ENCODE results near the gene ACD.
"Not testable (repeated sequence)": the region's sequence is repeated elsewhere in the genome, so short reads cannot be mapped to it uniquely, and the experiment has no call there.

The ACD gene

DNA sequence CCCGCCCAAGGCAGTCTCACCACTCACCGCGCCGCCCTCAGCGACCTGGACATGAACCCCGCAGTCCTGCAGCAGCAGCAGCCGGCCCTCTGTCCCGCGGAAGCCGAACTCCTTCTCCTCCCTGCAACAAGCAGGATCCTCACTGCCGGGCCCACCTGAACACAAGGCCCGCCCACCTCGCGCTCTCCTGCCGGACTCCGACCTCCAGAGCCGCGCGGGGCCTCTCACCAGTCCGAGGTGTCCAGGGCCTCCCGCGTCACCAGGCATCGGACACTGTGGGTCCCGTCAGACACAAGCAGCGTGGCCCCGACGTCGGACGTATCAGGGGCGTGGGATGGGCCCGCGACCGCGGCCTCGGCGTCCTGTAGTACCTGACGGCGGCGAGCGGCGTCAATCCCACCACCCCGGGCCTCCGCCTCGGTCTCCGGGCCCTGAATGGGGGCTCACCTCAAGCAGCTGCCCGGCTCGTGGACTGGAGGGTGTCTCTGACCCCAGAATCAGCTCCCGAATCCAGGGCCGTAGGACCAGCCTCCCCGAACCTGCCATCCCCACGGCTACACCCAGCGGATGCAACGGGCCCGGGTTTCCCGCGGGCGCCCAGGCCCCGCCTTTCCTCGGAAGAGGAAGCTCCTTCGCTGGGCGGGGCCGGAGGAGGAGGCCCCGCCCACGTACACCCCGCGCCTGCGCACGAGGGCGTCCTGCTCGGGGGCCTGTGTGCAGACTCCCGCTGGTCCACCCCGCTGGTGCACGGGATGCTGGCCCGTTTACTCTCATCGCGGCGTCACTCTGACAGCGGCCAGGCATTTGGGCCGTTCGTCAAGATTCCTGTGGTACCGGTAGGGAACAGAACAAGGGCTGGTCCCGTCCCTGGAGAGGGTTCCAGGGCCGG lies at the start of gene ACD:
TSS of gene ACD (minus strand) at position 586 of the 889 bp plus-strand sequence. CDS start at position 546, 40 bp downstream.
- peak; percentile 90 for DNase-seq

DNA sequence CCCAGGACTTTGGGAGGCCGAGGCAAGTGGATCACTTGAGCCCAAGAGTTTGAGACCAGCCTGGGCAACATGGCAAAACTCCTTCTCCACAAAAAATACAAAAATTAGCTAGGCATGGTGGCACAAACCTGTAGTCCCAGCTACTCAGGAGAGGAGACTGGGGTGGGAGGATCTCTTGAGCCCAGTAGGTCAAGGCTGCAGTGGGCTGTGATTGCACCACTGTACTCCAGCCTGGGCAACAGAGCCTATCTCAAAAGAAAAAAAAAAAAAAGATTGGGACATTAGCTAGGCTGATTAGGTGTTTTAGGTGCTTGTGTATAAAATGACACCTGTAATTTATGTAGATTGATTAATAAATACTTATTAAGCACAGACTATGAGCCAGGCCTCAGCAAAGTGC lies 49.0 kb upstream of the ACD start:
- DNase-seq, result no peak

DNA sequence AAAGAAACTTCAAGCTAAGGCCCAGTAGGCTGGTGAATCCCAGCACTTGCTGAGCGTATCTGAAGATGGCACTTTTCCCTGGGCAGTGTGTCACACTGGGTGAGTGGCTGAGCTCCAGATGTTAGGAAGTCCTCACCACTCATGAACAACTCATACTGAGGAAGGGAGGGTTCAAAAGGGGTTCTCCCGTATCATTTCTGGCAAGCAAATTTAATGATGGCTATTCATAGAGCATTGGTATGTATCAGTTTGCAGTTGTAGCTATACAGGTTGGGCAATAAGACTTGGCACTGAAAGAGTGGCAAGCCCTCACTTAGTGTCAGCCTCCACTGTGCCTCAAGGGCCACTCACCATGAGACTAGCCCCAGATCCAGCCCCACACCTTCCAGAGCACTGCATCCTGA lies 48.3 kb upstream of the ACD start:
- no peak for DNase-seq

DNA sequence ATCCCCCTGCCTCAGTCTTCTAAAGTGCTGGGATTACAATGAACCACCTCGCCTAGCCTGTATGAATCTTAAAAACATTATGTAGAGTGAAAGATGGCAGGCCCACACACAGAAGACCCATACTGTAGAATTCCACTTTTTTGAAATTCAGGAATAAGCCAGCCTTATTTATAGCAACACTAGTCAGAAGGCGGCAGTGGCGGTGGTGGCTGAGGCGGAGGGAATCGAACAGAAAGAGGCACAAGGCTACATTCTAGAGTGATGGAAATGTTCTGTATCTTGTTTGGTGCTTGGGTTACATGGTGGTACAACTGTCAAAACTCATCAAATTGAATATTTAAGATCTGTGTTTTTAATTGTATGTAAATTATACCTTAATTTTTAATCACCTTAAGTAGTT lies 47.7 kb upstream of the ACD start:
- no peak for DNase-seq

DNA sequence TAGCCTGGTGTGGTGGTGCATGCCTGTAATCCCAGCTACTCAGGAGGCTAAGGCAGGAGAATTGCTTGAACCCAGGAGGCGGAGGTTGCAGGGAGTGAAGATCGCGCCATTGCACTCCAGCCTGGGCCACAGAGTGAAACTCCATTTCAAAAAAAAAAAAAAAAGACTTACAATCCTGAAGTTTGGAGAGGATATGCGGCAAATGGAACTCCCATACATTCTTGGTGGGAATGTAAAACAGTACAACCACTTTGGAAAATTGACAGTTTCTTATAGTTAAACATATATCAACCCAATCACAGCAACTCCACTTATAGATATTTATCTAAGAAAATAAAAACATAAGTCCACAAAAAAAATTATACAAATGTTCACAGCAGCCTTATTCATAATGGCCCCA lies 47.1 kb upstream of the ACD start:
- no peak for DNase-seq

DNA sequence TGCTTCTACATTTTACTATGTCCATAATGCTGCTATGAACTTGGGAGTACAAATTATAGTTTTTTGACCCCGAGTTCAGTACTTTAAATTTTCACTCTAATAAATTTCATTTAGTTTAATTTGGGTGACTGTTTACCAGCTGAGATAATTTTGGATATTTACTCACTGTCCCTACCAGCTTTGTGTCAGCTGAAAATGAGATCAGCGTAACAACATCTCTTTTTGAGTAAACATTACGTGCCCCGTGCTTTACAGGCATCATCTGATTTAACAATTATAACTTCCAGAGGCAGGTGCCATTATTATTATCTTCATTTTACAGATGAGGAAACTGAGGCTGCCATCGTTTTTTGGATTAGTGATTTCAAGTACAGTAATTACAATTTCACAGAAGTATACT lies 44.0 kb upstream of the ACD start:
- DNase-seq, result no peak

DNA sequence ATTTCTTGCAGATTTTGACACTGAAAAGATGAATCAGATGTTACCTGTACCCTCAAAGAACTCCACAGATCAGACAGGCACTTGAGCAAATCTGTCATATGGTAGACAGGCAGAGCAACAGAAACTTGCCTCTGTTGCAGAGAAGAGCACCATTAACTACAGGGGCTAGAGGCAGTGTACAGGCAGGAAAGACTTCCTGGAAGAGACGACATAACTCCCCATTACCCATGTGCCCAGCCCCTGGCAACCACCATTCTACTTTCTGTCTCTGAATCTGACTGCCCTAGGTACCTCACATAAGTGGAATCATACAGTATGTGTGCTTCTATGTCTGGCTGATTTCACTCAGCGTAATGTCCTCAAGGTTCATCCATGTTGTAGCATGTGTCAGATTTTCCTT lies 43.6 kb upstream of the ACD start:
- DNase-seq, result no peak

DNA sequence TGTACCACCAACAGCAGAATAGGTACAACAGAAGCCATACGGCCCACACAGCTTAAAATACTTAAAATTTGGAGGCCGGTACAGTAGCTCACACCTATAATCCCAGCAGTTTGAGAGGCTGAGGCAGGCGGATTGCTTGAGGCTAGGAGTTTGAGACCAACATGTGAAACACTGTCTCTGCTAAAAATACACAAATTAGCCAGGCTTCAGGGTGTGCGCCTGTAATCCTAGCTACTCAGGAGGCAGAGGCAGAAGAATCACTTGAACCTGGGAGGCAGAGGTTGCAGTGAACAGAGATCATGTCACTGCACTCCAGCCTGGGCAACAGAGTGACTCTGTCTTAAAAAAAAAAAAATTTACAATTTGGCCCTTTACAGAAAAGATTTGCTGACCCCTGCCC lies 42.1 kb upstream of the ACD start:
- DNase-seq, result no peak

DNA sequence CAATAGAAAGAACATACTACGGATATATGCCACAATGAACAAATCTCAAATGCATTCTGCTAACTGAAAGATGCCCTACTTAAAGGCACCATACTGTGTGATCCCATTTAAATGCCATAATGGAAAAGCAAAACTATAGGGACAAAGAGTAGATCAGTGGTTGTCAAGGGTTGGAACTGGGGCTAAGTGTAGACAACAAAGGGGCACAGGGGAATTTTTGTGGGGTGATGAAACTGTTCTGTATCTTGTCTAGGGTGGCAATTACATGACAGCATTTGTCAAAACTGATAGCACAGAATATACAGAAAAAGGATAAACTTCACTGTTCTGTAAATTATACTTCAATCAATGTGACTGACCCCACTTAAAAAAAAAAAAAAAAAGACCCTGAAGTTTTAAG lies 41.4 kb upstream of the ACD start:
- DNase-seq, result peak; percentile 35

DNA sequence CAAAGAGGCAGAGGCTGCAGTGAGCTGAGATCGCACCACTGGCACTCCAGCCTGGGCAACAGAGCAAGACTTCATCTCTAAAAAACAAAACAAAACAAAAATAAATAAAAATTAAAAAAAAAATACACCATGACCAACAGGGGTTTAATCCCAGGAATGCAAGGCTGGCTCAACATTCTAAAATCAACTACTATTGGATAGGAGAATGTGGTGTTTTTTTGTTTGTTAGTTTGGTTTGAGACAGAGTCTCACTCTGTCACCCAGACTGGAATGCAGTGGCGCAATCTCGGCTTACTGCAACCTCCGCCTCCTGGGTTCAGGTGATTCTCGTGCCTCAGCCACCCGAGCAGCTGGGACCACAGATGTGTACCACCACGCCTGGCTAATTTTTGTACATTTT lies 39.2 kb upstream of the ACD start:
- no peak for DNase-seq

DNA sequence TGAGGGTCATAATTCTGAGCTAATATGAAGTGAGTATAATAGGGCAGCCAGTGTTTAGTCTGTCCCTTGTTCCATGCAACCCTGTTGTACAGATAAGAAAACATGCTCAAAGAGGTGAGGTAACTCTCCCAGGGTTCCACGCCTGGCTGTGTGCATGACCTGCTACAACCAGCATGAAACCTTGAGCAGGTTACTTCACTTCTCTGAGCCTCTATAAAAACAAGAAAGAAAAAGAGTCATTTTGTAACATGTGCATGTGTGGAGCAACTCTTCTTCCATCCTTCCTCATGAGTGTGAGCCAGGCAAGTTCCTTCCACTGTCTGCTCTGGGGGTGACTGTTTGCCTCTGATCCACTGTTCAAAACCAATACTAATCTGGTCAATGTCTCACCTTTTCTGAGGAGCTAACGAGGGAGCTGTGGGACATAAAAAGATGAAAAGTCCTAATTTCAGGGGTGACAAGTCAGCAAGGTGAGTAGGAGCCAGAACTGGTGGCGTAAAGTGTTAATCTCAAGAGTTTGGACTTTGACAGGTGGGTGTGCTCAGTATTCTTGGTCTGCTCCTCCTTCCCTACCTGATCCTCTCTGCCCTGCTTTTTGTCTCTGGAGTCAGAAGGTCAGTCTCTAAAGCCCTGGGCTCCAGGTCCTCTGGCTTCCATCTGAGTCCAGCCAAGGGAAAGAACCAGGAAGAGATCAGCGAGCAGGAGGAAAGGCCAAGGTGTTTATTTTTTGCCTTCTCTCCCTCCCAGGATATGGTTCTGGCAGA lies 37.5 kb upstream of the ACD start:
- no peak for DNase-seq

DNA sequence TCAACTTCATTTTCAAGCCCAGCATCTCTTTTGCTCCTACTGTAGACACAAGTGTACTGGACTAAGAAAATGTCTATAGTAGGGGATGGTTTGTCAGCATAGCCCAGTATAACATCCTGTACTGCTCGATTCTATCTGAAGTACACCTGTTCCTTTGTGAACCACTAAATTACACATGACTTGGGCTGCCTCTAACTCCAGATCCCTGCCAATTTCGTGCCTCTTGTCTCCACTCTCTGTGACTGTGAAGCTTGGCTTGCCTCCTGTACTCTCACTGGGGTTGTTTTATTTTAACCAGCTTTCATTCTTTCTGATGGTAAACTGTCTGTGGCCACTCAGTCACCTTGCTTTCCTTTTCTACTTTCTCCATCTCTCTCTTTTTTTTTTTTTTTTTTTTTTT lies 34.6 kb upstream of the ACD start:
- DNase-seq, result no peak

DNA sequence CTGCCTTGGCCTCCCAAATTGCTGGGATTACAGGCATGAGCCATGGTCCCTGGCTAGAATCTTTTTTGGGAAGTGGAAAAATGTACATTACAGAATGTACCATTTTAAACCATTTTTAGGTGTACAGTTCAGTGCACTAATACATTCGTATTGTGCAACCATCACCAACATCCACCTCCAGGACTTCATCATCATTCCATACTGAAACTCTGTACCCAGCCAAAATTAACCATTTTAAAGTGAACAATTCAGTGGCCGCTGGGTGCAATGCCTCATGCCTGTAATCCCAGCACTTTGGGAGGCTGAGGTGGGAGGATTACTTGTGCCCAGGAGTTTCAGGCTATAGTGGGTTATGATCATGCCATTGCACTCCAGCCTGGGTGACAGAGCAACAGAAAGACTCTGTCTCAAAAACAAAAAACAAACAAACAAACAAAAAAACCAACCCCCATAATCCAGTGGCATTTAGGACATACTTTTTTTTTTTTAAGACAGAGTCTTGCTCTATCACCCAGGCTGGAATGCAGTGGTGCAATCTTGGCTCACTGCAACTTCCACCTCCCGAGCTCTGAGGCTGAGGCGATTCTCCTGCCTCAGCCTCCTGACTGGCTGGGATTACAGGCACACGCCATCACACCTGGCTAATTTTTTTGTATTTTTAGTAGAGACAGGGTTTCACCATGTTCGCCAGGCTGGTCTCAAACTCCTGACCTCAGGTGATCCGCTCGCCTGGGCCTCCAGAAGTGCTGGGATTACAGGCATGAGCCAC lies 33.6 kb upstream of the ACD start:
- DNase-seq, result not testable (repeated sequence)

DNA sequence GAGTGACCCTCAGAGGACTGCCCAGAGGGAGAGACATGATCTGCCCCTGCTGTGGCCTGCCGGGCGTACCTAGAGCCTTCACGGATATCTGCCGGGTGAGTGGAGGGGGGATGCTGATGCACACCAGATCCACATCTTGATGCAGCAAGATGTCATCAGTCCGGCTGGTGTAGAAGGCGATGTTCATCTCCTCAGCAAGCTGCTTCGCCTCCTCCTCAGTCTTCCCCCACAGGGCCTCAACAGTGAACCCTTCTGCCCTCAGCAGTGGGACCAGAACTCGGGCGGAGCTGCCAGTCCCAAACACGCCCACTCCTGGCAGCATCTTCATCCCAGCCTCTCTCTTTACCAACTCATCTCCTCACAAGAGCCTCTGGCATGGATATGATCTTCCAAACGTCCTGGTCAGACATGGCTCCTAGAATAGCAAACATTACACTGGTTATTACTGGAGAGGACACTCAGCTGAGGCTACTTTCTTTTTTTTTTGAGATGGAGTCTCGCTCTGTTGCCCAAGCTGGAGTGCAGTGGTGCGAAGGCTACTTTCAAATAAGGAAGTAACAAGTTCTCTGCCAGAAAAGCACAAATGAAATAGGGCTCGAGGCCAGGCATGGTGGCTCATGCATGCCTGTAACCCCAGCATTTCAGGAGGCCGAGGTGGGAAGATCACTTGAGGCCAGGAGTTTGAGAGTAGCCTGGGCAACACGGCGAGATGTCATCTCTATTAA lies 25.5 kb upstream of the ACD start:
- no peak for DNase-seq

DNA sequence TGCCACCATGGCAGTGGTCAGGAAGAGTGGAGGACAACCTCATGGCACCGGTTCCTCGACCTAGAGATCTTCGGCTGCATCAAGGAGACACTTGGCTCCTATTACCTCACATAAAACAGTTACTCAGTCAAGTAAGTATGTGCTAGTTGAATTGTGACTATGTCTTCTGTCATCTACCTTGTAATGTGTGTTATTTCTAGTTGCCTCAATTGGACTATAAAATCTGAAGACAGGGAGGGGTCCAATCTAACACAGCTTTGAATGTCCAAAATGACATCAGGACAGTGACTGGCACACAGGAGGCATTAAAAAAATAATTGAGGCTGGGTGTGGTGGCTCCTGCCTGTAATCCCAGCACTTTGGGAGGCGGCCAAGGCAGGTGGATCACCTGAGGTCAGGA lies 23.7 kb upstream of the ACD start:
- no peak for DNase-seq

DNA sequence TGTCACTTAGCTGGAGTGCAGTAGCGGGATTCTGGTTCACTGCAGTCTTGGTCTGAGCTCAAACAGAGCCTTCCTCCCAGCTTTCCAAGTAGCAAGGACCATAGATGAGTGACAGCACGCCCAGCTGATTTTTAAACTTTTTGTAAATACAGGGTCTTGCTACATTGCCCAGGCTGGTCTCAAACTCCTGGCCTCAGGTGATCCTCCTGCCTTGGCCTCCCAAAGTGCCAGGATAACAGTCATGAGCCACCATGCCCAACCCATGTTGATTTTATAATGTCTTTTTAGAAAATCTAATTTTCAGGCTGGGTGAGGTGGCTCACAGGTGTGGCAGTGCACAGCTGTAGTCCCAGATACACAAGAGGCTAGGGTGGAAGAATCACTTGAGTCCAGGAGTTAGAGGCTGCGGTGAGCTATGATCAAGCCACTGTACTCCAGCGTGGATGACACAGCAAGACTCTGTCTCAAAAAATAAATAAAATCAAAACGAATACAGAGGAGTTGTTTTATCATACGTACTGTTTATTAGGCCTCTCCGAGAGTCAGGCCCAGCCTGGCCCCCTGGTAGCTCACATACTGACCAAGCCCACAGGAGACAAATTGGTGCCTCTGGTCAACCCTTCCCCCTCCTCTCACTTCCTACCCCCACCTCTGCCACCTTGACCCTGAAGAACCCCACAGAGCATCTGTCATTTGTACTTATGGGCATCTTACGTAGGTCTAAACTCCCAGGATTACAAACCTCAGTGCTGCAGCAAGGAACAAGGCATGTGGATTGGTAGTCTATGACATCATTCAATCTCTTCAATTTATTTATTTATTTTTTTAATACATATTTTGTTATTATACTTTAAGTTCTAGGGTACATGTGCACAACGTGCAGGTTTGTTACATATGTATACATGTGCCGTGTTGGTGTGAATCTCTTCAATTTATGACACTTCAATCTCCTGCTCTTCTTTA lies 20.2 kb upstream of the ACD start:
- DNase-seq, result no peak

DNA sequence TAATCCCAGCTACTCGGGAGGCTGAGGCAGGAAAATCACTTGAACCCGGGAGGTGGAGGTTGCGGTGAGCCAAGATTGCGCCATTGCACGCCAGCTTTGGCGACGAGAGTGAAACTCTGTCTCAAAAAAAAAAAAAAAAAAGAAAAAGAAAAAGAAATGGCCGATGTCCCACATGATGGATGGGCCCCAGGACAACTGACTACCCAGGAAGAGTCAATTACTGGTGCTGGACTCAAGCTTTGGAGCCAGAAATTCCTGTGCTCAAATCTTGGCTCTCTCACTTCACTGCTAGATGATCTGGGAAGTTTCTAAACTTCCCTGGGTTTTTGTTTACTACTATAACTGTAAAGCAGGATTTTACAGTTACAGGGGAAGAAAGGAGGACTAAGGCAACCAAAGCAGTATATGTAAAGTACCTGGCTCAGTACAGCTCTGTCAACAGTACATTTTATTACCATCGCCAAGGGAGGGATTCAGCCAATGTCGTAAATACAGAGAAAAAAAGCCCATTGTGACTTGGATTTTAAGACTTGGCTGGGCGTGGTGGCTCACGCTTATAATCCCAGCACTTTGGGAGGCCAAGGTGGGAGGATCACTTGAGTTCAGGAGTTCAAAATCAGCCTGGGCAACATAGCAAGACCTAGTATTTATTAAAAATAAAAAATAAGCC lies 18.4 kb upstream of the ACD start:
- DNase-seq, result no peak

DNA sequence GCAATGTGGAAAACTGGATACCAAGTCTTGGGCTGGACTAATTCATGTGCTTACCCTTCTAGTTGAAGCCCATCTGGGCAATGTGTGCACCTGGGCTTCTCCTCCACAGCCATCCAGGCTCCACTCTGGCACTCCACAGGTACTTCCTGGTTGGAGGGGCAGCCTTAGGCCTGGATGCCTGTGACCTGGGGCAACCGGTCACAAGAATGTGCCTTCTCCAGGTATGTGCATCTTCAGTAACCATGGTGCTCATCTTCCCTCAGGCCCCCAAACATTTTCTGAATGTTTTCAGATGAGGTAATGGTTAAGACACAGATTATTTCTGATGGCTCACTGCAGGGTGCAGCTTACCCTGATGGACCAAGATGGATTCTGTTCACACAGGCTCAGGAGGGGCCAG lies 17.7 kb upstream of the ACD start:
- no peak for DNase-seq

DNA sequence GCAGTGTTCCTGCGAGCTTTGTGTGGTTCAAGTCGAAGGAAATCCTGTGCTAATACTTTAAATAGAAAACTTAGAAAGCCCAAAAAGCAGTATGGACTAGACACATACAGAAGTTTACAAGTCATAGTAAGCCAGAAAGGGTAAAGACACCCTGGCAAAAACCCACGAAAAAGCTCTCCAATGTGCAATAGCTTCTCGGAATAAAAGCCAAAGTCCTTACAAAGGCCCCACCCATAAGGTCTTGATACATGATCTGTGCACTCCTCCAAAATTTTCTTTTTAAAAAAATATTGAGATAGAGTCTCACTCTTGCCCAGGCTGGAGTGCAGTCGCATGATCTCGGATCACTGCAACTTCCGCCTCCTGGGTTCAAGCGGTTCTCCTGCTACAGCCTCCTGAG lies 16.9 kb upstream of the ACD start:
- no peak for DNase-seq

DNA sequence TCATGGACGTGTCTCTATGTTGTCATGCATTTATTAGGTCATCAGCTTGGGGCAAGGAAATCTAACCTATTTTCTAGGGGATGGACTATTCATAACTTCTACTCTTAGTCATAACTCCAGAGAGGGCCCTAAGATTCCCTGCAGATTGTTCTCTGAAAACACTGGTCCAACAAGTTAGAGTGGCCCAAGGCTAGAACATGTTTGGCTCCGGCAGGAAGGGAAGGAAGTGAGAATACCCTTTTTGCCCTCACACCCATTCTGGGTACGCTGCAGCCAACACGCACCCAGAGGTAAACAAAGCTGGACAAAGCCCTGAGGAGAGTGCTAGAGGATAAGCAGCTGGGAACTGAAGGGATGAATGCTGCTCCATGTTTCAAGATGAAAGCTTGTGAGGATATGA lies 16.5 kb upstream of the ACD start:
- DNase-seq, result no peak

DNA sequence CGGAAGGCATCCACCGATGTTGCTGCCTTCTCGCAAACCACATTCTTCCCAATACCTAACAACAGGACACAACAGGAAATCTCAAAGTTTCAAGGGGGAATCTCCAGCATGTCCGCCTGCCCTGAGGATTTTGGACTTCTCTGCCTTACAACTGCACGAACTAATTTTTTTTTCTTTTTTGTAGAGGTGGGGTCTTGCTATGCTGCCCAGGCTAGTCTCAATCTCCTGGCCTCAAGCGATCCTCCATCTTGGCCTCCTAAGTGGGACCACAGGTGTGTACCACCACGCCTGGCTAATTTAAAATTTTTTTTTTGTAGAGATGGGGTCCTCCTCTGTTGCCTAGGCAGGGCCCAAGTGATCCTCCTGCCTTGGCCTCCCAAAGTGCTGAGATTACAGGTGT lies 15.9 kb upstream of the ACD start:
- DNase-seq, result no peak

All from NCI-H345 (cell line).